NB4 (cell line): Measurements from ENCODE around the gene PKIG.

Experiments used
- MAX ChIP-seq: IDR thresholded peaks from 2 replicates; pipeline ENCODE4 v1.6.1; 2011; ENCODE audit warnings: low read depth, low read length
- MYC ChIP-seq: IDR thresholded peaks from 2 replicates; pipeline ENCODE4 v1.6.1; 2011; ENCODE audit warnings: low read depth, low read length
- POLR2A ChIP-seq: IDR thresholded peaks from 2 replicates; pipeline ENCODE4 v1.6.1; 2011; ENCODE audit warnings: mild to moderate bottlenecking; ENCODE audit not compliant: insufficient read length; ENCODE audit errors: extremely low read depth
- TF ChIP-seq, protein P1 (sequence below): IDR thresholded peaks from one replicate; pipeline ENCODE4 v1.5.1; 2012; ENCODE audit warnings: low read depth, low read length

DNA sequence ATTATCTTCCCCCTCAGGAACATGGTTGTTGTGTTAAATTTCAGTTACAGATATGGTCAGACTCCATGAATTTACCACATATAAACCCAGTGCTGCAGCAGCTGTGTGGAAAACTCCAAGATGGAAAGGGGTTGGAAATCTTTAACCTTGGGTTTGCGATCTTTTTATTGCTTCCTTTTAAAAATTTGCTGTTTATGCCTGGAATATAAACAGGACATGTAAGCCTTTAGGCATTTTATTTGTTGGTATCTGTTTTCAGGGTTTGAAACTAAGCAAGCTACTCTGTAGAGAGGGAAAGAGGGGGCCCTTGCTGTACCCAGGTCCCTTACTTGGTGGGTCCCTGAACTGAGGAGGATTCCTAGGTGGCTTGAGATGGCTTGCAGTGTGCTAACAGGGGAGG lies 778 bp downstream of the PKIG start:
- TF ChIP-seq POLR2A, result no peak
- TF ChIP-seq, protein P1, sequence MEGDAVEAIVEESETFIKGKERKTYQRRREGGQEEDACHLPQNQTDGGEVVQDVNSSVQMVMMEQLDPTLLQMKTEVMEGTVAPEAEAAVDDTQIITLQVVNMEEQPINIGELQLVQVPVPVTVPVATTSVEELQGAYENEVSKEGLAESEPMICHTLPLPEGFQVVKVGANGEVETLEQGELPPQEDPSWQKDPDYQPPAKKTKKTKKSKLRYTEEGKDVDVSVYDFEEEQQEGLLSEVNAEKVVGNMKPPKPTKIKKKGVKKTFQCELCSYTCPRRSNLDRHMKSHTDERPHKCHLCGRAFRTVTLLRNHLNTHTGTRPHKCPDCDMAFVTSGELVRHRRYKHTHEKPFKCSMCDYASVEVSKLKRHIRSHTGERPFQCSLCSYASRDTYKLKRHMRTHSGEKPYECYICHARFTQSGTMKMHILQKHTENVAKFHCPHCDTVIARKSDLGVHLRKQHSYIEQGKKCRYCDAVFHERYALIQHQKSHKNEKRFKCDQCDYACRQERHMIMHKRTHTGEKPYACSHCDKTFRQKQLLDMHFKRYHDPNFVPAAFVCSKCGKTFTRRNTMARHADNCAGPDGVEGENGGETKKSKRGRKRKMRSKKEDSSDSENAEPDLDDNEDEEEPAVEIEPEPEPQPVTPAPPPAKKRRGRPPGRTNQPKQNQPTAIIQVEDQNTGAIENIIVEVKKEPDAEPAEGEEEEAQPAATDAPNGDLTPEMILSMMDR, result no peak
- TF ChIP-seq MAX, result no peak
- no peak for TF ChIP-seq MYC
